ENCODE results near the gene LRP1.

Gene LRP1

GRCh38 chr12:57248934-57249742 lies 120.9 kb downstream of the LRP1 start:
- no peak for DNase-seq (ENCODE audit: low read depth, low spot score)

GRCh38 chr12:57250541-57250940 lies 122.3 kb downstream of the LRP1 start:
- DNase-seq (ENCODE audit: low read depth, low spot score), result no peak

- DNase-seq (ENCODE audit: low read depth, low spot score), result no peak
These were observed 122.7 kb downstream of the LRP1 start, which contains the start of gene STAC3 for GRCh38 chr12:57250956-57251355. TSS of gene STAC3 (minus strand) at chr12:57251187. CDS start at chr12:57249636, 1,551 bp downstream.

GRCh38 chr12:57254506-57255280 lies 126.4 kb downstream of the LRP1 start:
- DNase-seq (ENCODE audit: low read depth, low spot score), result no peak

- DNase-seq (ENCODE audit: low read depth, low spot score), result no peak
These were observed 127.6 kb downstream of the LRP1 start for GRCh38 chr12:57255916-57256315.

GRCh38 chr12:57258977-57259970 lies 131.0 kb downstream of the LRP1 start:
- DNase-seq (ENCODE audit: low read depth, low spot score), result no peak

- DNase-seq (ENCODE audit: low read depth, low spot score), result no peak
These were observed 132.1 kb downstream of the LRP1 start for GRCh38 chr12:57260366-57260765.

- no peak for DNase-seq (ENCODE audit: low read depth, low spot score)
These were observed 133.2 kb downstream of the LRP1 start for GRCh38 chr12:57261428-57261865.

GRCh38 chr12:57262126-57262822 lies 134.0 kb downstream of the LRP1 start:
- DNase-seq (ENCODE audit: low read depth, low spot score), result no peak
